Keratinocyte (primary cell): ENCODE results near the gene TAPT1. TPM values are rescaled to one million over a fixed set of nuclear protein-coding genes. Genes with fewer than 3 reads are reported as not detected.

Source experiments
- DNase-seq: peaks from one replicate; pipeline ENCODE4 v3.0.0-alpha.2; 2011; ENCODE audit warnings: low read depth, missing footprints, low spot score
- FAIRE-seq: peaks from 2 replicates; lab custom pipeline; 2011; peaks lifted over from hg19 to GRCh38; lab: Jason Lieb, UNC
- H2AFZ ChIP-seq: 2 replicates; pipeline ENCODE4 v1.6.0; 2012; ENCODE audit warnings: low read length, control low read depth, inconsistent platforms; ENCODE audit not compliant: control insufficient read depth
- H3K27ac ChIP-seq: 2 replicates; pipeline ENCODE4 v1.5.1; 2011; ENCODE audit warnings: low read length; ENCODE audit not compliant: control insufficient read depth, insufficient read depth
- H3K27me3 ChIP-seq: 3 replicates; pipeline ENCODE4 v1.6.0; 2011; ENCODE audit warnings: low read length; ENCODE audit not compliant: control insufficient read depth, insufficient read depth; ENCODE audit errors: extremely low read depth
- H3K36me3 ChIP-seq, 2 experiments: 2 replicates in 1 of 2; 3 replicates in 1 of 2; pipeline ENCODE4 v1.5.1; 2011; ENCODE audit warnings: low read length in 2 of 2, mild to moderate bottlenecking in 1 of 2; ENCODE audit not compliant: control insufficient read depth in 2 of 2, insufficient read depth in 2 of 2; ENCODE audit errors: extremely low read depth in 1 of 2
- H3K4me1 ChIP-seq: 3 replicates; pipeline ENCODE4 v1.5.1; 2011; ENCODE audit warnings: low read length; ENCODE audit not compliant: control insufficient read depth, insufficient read depth; ENCODE audit errors: extremely low read depth
- H3K4me2 ChIP-seq: 3 replicates; pipeline ENCODE4 v1.6.0; 2011; ENCODE audit warnings: low read depth, low read length; ENCODE audit not compliant: control insufficient read depth, insufficient read depth; ENCODE audit errors: extremely low read depth
- H3K4me3 ChIP-seq, 3 experiments: fragments of 200-600 bp in 1 of 3; sonication (generic) in 1 of 3; 2 replicates in 2 of 3; 3 replicates in 1 of 3; pipeline ENCODE4 v1.5.1; 2011 to 2016; ENCODE audit warnings: low read length in 3 of 3, mild to moderate bottlenecking in 3 of 3, control low read depth in 2 of 3, inconsistent platforms in 1 of 3, low read depth in 1 of 3, mixed read lengths in 1 of 3, mixed run types in 1 of 3, moderate library complexity in 1 of 3; ENCODE audit not compliant: control insufficient read depth in 2 of 3, insufficient read depth in 2 of 3; ENCODE audit errors: extremely low read depth in 1 of 3
- H3K79me2 ChIP-seq: 2 replicates; pipeline ENCODE4 v1.6.0; 2012; ENCODE audit warnings: low read length; ENCODE audit not compliant: control insufficient read depth, insufficient read depth
- H3K9ac ChIP-seq: 3 replicates; pipeline ENCODE4 v1.6.0; 2011; ENCODE audit warnings: low read length; ENCODE audit not compliant: control insufficient read depth, insufficient read depth; ENCODE audit errors: extremely low read depth
- H3K9me1 ChIP-seq: 3 replicates; pipeline ENCODE4 v1.6.0; 2011; ENCODE audit warnings: low read length; ENCODE audit not compliant: control insufficient read depth, insufficient read depth; ENCODE audit errors: extremely low read depth
- H3K9me3 ChIP-seq: 2 replicates; pipeline ENCODE4 v1.5.1; 2012; ENCODE audit warnings: low read depth, low read length; ENCODE audit not compliant: control insufficient read depth
- H4K20me1 ChIP-seq: 3 replicates; pipeline ENCODE4 v1.6.0; 2011; ENCODE audit warnings: low read length; ENCODE audit not compliant: control insufficient read depth, insufficient read depth; ENCODE audit errors: extremely low read depth
- CTCF ChIP-seq, 3 experiments: IDR thresholded peaks in 1 of 3; conservative IDR thresholded peaks in 1 of 3; optimal IDR thresholded peaks in 1 of 3; 2 replicates in 2 of 3; 3 replicates in 1 of 3; pipeline versions ENCODE3 to v1.5.1; 2011; ENCODE audit warnings: low read length in 3 of 3, mild to moderate bottlenecking in 3 of 3, moderate library complexity in 2 of 3, control low read depth in 1 of 3, inconsistent platforms in 1 of 3; ENCODE audit not compliant: insufficient read depth in 2 of 3; ENCODE audit errors: extremely low read depth in 1 of 3
- EZH2 ChIP-seq: IDR thresholded peaks from one replicate; pipeline ENCODE4 v1.6.1; 2012; ENCODE audit warnings: inconsistent platforms, mild to moderate bottlenecking, low read length, moderate library complexity
- dilution Hi-C: fragments of 300-500 bp; cut with MboI; formaldehyde crosslinking; loops from one replicate; pipeline ENCODE4 v1.7.0; 2020; ENCODE audit warnings: low sequenced_read_pairs; ENCODE audit not compliant: extremely low pct_ligation_motif_present
- polyA plus RNA-seq, 5 experiments: library from polyadenylated mRNA; depleted of rRNA in 3 of 5; stranded (reverse) in 3 of 5; stranded (forward) in 1 of 5; unstranded in 1 of 5; fragments of >200 nt; gene quantifications; 1 replicate in 1 of 5; 2 replicates in 3 of 5; 3 replicates in 1 of 5; pipeline versions ENCODE4 v1.2.1 to v1.2.3, GENCODE V29; 2011 to 2012; ENCODE audit warnings: missing spikeins in 2 of 5, low read depth in 1 of 5, low replicate concordance in 1 of 5

Gene TAPT1
- polyA plus RNA-seq, 1 donor (not counting 4 experiments of a cell fraction or from before 2014, with no cell fraction given), result 10.7 TPM

DNA sequence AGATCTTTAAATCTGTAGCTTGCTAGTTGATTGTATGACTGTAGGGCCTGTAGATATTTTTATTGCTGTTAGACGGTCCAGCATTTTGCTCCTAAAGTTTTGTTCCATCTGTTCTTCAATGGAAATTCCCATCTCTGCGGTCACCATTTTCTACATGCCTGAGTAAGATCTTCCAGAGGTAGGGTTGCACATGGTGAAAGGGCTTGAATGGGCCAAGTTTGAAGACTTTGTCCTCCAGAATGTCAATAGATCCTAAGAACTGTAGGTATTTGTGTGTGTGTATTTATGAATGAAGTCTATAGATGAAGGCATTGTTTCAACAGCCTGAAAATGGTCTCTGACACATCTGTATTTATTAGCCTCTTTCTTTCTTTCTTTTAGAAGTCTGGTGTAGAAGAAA, 22.3 kb upstream of the TAPT1 start:
- no peak for DNase-seq
- Histone ChIP-seq H3K27ac (no peak overlapping the region), H3K9ac (no peak overlapping the region), H3K4me2 (no peak overlapping the region), H4K20me1 (no peaks in the 10 kb centered on the region), H3K4me1 (peaks cover 6% of the 10 kb centered on the region), H3K9me1 (no peaks in the 10 kb centered on the region), H3K79me2 (no peaks in the 10 kb centered on the region), H3K27me3 (no peaks in the 10 kb centered on the region), H3K9me3 (no peaks in the 10 kb centered on the region), H3K4me3 (no peak overlapping the region), H2AFZ (no peak overlapping the region), H3K36me3 (no peaks in the 10 kb centered on the region)
- no peak for FAIRE-seq
- TF ChIP-seq EZH2 (no peak), CTCF (optimal IDR thresholded peaks at IDR 0.05 in 1 of 3, IDR thresholded peaks at IDR 0.05 in 1 of 3, conservative IDR thresholded peaks at IDR 0.05 in 1 of 3; ENCODE audit: extremely low read depth in 1 of 3, insufficient read depth in 2 of 3, low read length in 3 of 3) (no peak)
- dilution Hi-C loops, result no loop called here

DNA sequence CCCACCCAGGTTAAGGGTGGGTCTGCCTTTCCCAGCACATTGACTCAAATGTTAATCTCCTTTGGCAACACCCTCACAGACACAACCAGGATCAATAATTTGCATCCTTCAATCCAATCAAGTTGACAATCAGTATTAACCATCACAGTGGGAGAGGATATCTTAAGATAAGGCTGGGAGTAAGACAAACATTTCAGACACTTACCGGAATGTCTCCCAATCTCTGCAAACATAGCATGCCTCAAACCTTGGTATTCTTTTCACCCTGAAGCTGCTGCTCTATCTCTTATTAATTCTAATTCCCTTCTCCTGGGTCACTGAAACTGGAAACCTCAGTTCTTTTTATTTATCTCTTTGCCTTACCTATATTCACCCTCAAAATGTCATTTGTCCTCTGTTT, 19.0 kb upstream of the TAPT1 start:
- no peak for TF ChIP-seq CTCF (optimal IDR thresholded peaks at IDR 0.05 in 1 of 3, IDR thresholded peaks at IDR 0.05 in 1 of 3, conservative IDR thresholded peaks at IDR 0.05 in 1 of 3; ENCODE audit: extremely low read depth in 1 of 3, insufficient read depth in 2 of 3, low read length in 3 of 3)
- Histone ChIP-seq H3K4me2 (no peak overlapping the region), H3K9me3 (no peaks in the 10 kb centered on the region), H3K4me1 (no peaks in the 10 kb centered on the region), H3K27me3 (no peaks in the 10 kb centered on the region), H3K79me2 (no peaks in the 10 kb centered on the region), H3K4me3 (no peak overlapping the region), H3K36me3 (no peaks in the 10 kb centered on the region), H2AFZ (no peak overlapping the region), H3K9me1 (no peaks in the 10 kb centered on the region), H3K27ac (no peak overlapping the region), H4K20me1 (no peaks in the 10 kb centered on the region), H3K9ac (no peak overlapping the region)
- dilution Hi-C loops, result no loop called here
- DNase-seq (no peak), FAIRE-seq (no peak)
